GM10266 (cell line): ENCODE measurements around the gene GAL3ST3.

Experiments used
- DNase-seq: peaks from one replicate; pipeline ENCODE4 v3.0.0; 2012; ENCODE audit errors: extremely low spot score
- TF ChIP-seq, protein P1 (sequence below): IDR thresholded peaks from 2 replicates; pipeline ENCODE4 v1.5.1; 2012; ENCODE audit warnings: mild to moderate bottlenecking, low read depth; ENCODE audit not compliant: control insufficient read depth, insufficient read depth; ENCODE audit errors: missing control alignments

The GAL3ST3 gene

DNA sequence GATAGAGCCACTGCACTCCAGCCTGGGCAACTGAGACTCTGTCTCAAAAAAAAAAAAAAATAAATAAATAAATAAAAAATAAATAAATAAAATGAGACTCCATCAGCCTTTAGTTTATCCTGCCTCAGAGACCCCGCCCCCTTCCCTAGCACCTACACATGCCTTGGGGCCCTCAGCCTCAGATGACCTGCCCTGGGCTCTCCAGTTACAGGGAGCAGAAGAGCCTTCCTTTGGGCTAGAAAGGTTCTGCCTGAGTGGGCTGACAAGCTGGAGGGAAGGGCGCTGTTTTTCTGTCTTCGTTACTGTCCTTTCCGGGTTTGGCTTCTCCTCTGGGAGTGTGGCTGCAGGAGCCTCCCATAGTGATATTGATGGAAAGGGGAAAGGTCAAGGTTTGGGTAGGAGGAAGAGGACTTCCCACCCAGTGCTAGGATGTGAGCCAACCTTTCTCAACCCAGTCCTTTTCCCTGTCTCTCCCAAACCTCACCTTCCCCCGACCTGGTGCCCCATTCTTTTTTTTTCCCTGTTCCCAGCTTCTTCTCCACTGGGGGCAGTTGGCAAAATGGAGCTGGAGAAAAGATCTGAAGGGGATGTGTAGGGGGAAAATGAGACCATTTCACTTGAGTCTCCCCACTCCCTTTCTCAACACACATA, 1.7 kb upstream of the GAL3ST3 start:
- no peak for DNase-seq
- TF ChIP-seq, protein P1, sequence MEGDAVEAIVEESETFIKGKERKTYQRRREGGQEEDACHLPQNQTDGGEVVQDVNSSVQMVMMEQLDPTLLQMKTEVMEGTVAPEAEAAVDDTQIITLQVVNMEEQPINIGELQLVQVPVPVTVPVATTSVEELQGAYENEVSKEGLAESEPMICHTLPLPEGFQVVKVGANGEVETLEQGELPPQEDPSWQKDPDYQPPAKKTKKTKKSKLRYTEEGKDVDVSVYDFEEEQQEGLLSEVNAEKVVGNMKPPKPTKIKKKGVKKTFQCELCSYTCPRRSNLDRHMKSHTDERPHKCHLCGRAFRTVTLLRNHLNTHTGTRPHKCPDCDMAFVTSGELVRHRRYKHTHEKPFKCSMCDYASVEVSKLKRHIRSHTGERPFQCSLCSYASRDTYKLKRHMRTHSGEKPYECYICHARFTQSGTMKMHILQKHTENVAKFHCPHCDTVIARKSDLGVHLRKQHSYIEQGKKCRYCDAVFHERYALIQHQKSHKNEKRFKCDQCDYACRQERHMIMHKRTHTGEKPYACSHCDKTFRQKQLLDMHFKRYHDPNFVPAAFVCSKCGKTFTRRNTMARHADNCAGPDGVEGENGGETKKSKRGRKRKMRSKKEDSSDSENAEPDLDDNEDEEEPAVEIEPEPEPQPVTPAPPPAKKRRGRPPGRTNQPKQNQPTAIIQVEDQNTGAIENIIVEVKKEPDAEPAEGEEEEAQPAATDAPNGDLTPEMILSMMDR, result no peak

DNA sequence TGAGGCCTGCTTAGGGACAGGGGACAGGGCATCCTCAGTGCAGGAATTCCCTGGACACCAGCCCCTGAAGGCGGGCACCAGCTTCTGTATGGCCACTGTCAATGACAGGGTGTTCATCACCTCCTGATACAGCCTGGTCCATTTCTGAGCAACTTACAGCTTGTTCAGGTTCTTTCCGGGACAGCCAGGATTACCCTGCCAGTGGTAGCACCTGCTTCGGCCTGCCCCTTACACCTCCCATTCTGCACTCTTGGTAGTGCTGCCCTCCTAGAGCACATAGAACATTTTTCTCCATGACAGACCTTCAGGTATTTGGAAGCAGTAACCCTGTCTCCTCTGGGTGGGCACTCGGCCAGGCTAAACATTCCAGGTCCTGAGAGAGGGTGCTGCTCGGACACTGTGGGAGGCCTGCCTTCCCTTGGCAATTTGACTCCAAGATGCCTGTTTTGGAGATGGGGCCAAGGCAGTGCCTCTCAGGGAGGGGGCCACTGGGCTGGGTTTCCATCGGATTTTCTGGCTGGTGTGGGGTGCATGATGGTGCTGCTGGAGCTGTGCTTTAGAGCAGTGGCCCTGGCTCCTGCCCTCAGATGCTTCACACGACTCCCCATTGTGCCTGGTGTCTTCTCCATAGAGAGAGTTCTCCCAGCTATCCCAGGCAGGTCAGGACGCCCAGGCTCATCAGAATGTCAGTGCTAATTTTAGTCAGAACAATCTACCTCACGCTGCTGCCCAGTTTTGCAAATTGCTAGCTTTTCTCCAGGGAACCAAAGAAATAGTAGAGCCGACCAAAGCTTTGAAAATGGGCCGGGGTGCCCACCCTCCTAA, 1.2 kb downstream of the GAL3ST3 start:
- DNase-seq, result no peak
- TF ChIP-seq, protein P1, result no peak

DNA sequence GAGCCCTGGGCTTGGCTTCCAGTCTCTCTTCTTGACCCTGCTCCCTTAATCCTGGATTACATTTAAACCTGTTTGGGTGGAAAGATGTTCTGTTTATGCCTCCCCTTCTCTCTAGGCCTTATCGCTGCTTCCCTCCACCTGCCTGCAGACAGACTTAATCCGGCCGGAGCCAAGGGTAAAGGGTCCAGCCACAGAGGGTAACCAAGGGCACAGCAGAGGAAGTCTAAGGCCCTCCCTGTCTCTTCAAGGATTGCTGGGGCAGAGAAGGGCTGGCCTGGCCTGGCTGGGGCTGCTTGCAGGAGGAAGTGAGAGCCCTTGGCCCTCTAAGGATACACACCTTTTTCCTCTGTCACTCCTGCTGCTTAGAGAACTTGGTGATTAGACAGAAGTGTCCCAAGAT, 2.1 kb downstream of the GAL3ST3 start:
- TF ChIP-seq, protein P1, result no peak
- DNase-seq, result no peak

DNA sequence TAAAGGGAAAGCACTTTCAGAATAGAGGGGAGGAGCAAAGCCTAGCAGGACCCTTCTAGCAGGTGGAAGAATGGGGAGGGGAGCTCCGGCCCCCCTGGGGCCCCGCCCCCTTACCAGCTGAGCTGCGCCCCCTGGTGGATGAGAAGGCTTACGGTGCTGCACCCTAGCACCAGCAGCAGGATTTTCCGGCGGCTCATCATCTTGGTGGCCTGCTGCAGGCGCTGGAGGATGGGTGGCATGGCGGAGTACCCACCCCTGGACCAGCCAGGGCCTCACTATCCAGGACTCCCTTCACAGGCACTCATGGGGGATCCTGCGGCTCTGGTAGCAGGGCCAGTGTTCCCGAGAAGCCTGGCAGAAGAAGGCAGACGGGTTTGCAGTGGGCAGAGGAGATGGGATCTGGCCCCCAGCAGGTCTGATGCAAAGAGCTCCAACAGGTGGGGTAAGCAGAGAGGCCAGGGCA, 3.8 kb downstream of the GAL3ST3 start:
- TF ChIP-seq, protein P1, result peak; percentile 93
- peak; percentile 95 for DNase-seq

DNA sequence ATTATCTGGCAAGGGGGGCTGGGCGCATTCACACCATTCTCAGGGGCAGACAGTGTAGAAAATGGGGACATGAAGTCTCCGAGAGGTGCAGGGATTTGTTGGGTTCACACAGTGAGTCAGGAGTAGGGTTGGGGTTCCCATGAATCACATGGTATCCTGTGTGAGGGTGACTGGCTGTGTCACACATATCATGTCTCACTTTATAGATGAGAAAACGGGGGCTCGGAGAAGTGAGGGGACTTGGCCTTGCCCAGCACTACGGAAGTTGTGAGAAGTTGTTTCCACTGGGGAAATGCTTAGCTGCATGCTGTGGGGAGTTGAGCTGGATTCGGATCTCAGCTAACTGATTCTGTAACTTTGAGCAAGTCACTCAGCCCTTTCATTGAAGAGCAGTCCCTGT, 4.2 kb downstream of the GAL3ST3 start:
- TF ChIP-seq, protein P1, result no peak
- peak; percentile 44 for DNase-seq

DNA sequence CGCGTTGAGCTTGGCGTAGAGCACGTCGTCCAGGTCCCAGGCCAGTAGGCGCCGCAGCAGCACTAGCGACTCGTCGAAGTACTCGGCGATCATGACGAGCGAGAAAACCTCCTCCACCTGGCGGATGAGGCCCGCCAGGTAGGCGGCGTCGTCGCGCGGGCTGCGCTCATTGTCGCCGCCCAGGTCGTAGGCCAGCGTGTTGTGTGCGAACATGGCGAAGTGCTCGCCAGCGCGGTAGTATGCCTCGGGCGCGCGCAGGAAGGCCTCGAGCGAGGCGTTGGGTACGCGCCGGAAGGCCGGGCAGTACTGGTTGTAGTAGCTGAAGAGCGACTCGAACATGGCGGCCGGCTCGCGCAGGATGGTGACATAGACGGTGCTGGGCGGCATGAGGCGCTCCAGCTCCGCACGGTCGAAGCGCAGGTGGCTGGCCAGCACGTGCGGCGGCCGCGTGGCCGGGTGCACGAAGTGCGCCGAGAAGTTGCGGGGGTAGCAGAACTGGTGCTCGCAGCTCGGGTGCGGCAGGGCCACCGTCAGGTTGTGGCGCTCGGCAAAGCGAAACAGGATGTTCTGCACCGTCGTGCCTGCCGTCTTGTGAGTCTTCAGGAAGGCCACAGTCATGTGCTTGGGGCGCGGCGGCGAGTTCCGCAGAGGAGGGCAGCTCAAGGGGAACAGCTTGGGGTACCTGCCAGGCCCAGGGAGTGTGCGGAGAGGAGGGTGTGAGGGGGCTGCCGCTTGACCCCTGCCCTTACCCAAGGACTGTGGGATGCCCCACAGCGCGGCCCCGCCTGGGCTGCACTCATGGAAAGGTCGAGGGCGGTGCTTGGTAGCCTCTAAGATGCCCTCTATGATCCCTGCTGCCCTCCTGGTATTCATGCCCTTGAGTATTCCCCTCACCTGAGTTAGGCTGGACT, 5.7 kb downstream of the GAL3ST3 start:
- peak; percentile 12 for DNase-seq
- TF ChIP-seq, protein P1, result no peak
